PFSK-1 (cell line): ENCODE measurements around the gene DDC.

ENCODE experiments used
- POLR2AphosphoS5 ChIP-seq: IDR thresholded peaks from 2 replicates; pipeline ENCODE4 v1.6.1; 2012; ENCODE audit warnings: low read depth, mild to moderate bottlenecking, control low read depth, low read length, moderate library complexity
- REST ChIP-seq, 2 experiments: IDR thresholded peaks; 2 replicates each; pipeline versions ENCODE4 v1.6.1 to v1.8.0; 2011 to 2012; ENCODE audit warnings: low read depth in 2 of 2, low read length in 2 of 2, control low read depth in 1 of 2, inconsistent platforms in 1 of 2, mild to moderate bottlenecking in 1 of 2, moderate library complexity in 1 of 2; ENCODE audit not compliant: insufficient read depth in 1 of 2
- SIN3A ChIP-seq: IDR thresholded peaks from 2 replicates; pipeline ENCODE4 v1.6.1; 2012; ENCODE audit warnings: mild to moderate bottlenecking, low read length, moderate library complexity, borderline replicate concordance; ENCODE audit not compliant: insufficient read depth
- TAF1 ChIP-seq: IDR thresholded peaks from 2 replicates; pipeline ENCODE4 v1.6.1; 2012; ENCODE audit warnings: low read length, control low read depth, borderline replicate concordance; ENCODE audit not compliant: insufficient read depth

- TF ChIP-seq POLR2AphosphoS5 = no peak
- no peak for TF ChIP-seq REST (IDR thresholded peaks at IDR 0.05; ENCODE audit: insufficient read depth in 1 of 2, low read depth in 2 of 2, low read length in 2 of 2)
- no peak for TF ChIP-seq SIN3A
- TF ChIP-seq TAF1 = no peak
Observed at GRCh38 chr7:50409856-50410745, 155.1 kb downstream of the DDC start.
